Body of pancreas (tissue), 4 donors: ENCODE data around the gene HSF5. TPM values are rescaled to one million over a fixed set of nuclear protein-coding genes. Genes with fewer than 3 reads are reported as not detected.

ENCODE experiments used
- ATAC-seq: fragments of 150-250 bp; one replicate; pipeline ENCODE4 v1.9.1; 2016
- DNase-seq, 4 donors: peaks; one replicate each; pipeline ENCODE4 v3.0.0-alpha.2; 2019
- H3K27ac ChIP-seq, 4 donors: fragments of 200-600 bp; sonication (generic); 1 replicate in 3 of 4; 2 replicates in 1 of 4; pipeline versions ENCODE4 v1.5.1 to v1.6.1; 2016 to 2019; ENCODE audit warnings: mild to moderate bottlenecking in 1 of 4, mixed read lengths in 1 of 4, moderate library complexity in 1 of 4
- H3K27me3 ChIP-seq, 2 donors: fragments of 200-600 bp; sonication (generic); one replicate each; pipeline ENCODE4 v1.6.0; 2016; ENCODE audit warnings: mild to moderate bottlenecking in 1 of 2
- H3K36me3 ChIP-seq, 2 donors: fragments of 200-600 bp; sonication (generic); replicated peaks in 1 of 2; 2 replicates each; pipeline ENCODE4 v1.5.1; 2016; ENCODE audit warnings: low read depth in 2 of 2; ENCODE audit not compliant: insufficient read depth in 1 of 2
- H3K4me1 ChIP-seq: fragments of 200-600 bp; sonication (generic); one replicate; pipeline ENCODE4 v1.6.0; 2016
- H3K4me3 ChIP-seq, 2 donors: fragments of 200-600 bp; sonication (generic); 1 replicate in 1 of 2; 2 replicates in 1 of 2; pipeline ENCODE4 v1.5.1; 2016 to 2019
- H3K9me3 ChIP-seq, 3 donors: fragments of 200-600 bp; sonication (generic); 1 replicate in 2 of 3; 2 replicates in 1 of 3; pipeline ENCODE4 v1.5.1; 2016
- CTCF ChIP-seq, 7 experiments: fragments of 450-650 bp in 4 of 7; fragments of 200-600 bp in 3 of 7; sonication (generic) in 3 of 7; IDR thresholded peaks; one replicate each; pipeline ENCODE4 v1.5.1; 2016 to 2019; ENCODE audit warnings: antibody characterized with exemption in 7 of 7
- POLR2A ChIP-seq, 3 donors: fragments of 450-650 bp; IDR thresholded peaks; one replicate each; pipeline ENCODE4 v1.6.1; 2016; ENCODE audit warnings: antibody characterized with exemption in 3 of 3, mild to moderate bottlenecking in 2 of 3
- WGBS, 2 donors: methylation state at CpG; one replicate each; pipeline ENCODE4 v1.1.5; 2017; 5-methylcytosine and 5-hydroxymethylcytosine counted together
- intact Hi-C: fragments of 100-400 bp; cut with DNase I; formaldehyde crosslinking; loops from one replicate; pipeline ENCODE4 v1.15.1; 2023
- total RNA-seq, 2 donors: library from RNA; depleted of rRNA; stranded (reverse); fragments of >200 nt; gene quantifications; one replicate each; pipeline ENCODE4 v1.1.0, GENCODE V29; 2016

Gene HSF5
- total RNA-seq, 2 donors from 2014 or later = not detected

DNA sequence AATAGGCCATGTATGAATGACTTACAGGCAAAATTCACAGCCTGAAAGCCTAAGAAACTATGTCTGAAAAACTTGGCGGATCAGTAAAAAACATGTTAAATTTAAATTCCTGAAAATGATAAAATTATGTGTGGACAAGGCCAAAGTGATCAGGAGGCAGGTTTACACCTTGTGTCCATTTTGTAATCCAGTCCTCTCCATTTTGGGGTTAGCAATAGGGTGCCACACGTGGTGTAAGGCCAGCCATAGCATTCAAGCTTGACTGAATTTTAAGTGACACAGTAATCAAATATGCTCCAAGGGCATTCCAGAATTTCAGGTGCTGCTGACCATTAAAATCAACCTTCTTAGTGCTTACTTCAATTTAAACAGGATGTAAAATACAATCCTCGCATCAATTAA, 73.6 kb downstream of the HSF5 start:
- Histone ChIP-seq H3K4me3 (peak overlapping the region; percentile 1 to 42), H3K27ac (peak overlapping the region; percentile 37 to 95 (median 92)), H3K27me3 (no peaks in the 10 kb centered on the region), H3K9me3 (no peaks in the 10 kb centered on the region), H3K36me3 (no peaks in the 10 kb centered on the region), H3K4me1 (peaks cover 49% of the 10 kb centered on the region)
- TF ChIP-seq POLR2A (IDR thresholded peaks at IDR 0.05) = no peak
- no peak for TF ChIP-seq CTCF (IDR thresholded peaks at IDR 0.05)
- ATAC-seq (no peak), DNase-seq (peak; percentile 17 to 39 (median 24))
- intact Hi-C loops = no loop called here
- 25 to 37% methylated on average over 3 of the region's 3 CpGs for WGBS, 2 donors

DNA sequence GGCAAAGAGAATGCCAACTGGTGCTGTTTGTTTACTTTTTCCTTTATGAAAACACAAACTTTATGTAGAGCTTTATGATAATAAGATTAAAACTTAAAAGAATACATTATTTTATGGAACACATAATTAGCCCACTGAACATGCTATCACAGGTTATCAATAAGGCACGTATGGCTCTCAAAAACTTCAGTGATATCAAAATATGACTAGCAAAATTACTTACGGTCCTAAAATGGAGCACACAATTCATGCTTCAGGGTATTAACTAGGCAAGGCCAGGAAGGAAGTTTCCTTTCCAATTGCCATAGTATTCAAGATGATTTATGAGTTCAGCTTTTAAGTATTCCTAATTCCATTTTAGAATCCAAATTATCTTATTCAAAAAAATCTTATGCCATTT, 74.5 kb downstream of the HSF5 start:
- no peak for DNase-seq
- TF ChIP-seq CTCF (IDR thresholded peaks at IDR 0.05) = no peak
- no peak for TF ChIP-seq POLR2A (IDR thresholded peaks at IDR 0.05)
- intact Hi-C loops = no loop called here
- no peaks in the 10 kb centered on the region for H3K36me3 ChIP-seq
- no peaks in the 10 kb centered on the region for H3K27me3 ChIP-seq
- peak overlapping the region in 1 of 4 donors; percentile 95 for H3K27ac ChIP-seq
- 13 to 17% methylated on average over 2 of the region's 2 CpGs for WGBS, 2 donors
- H3K4me3 ChIP-seq = no peak overlapping the region
- H3K4me1 ChIP-seq = peaks cover 49% of the 10 kb centered on the region
- ATAC-seq = no peak
- H3K9me3 ChIP-seq = no peaks in the 10 kb centered on the region

DNA sequence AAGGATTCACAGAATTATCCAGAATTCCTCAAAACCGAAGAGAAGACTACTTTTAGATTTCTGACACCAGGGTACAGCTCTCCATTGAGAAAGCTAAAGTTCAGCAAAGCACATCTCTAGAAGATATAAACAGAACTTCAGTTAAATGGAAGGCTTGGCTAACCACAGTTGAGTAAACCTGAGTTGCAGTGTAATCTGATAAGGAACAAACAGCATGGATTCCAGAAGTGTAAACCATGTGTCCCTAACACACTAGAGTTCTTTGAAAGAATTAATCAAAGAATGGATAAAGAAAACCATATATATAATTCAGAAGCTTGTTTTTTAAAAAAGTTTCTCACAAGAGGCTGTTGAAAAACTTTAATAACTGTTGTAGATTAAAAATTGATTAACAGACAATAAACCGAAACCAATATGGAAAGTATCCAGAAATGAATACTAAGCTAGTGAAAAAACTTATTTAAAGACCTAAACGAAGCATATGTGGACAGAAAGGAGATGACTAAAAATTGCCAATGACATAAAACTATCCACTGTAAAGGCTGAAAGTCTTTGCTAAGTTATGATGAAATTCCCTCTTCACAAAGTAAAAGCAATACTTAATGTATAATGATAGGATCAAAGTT, 75.1 kb downstream of the HSF5 start:
- whole genome bisulfite sequencing, 2 donors = 21 to 22% methylated on average over 3 of the region's 3 CpGs

GRCh38 chr17:58412064-58412703, 76.0 kb downstream of the HSF5 start:
- no peaks in the 10 kb centered on the region for H3K36me3 ChIP-seq
- ATAC-seq (no peak), DNase-seq (no peak)
- intact Hi-C loops = no loop called here
- TF ChIP-seq CTCF (IDR thresholded peaks at IDR 0.05) = no peak
- no peak for TF ChIP-seq POLR2A (IDR thresholded peaks at IDR 0.05)
- H3K27me3 ChIP-seq = no peaks in the 10 kb centered on the region
- H3K4me3 ChIP-seq = no peak overlapping the region
- peaks cover 42% of the 10 kb centered on the region for H3K4me1 ChIP-seq
- H3K27ac ChIP-seq = peak overlapping the region in 1 of 4 donors; percentile 95
- 93 to 95% methylated on average over 1 of the region's 1 CpG for WGBS, 2 donors
- H3K9me3 ChIP-seq = no peaks in the 10 kb centered on the region

More for the DNA sequence above, 75.1 kb downstream of the HSF5 start:
- Histone ChIP-seq H3K4me1 (peaks cover 47% of the 10 kb centered on the region), H3K9me3 (no peaks in the 10 kb centered on the region), H3K4me3 (no peak overlapping the region), H3K27me3 (no peaks in the 10 kb centered on the region), H3K36me3 (no peaks in the 10 kb centered on the region), H3K27ac (peak overlapping the region in 1 of 4 donors; percentile 95)
- intact Hi-C loops = no loop called here
- DNase-seq = no peak
- ATAC-seq = no peak
- TF ChIP-seq CTCF (IDR thresholded peaks at IDR 0.05) (no peak), POLR2A (IDR thresholded peaks at IDR 0.05) (no peak)
